GM13977 (cell line): Measurements from ENCODE around the gene NAA20.

Source experiments
- DNase-seq: peaks from one replicate; pipeline ENCODE4 v3.0.0; 2012; ENCODE audit warnings: low spot score
- CTCF ChIP-seq: IDR thresholded peaks from 2 replicates; pipeline ENCODE4 v1.5.1; 2012; ENCODE audit warnings: mild to moderate bottlenecking, control low read depth; ENCODE audit not compliant: insufficient read depth; ENCODE audit errors: extremely low read depth, missing control alignments
- in situ Hi-C: fragments of 300-500 bp; cut with MboI; formaldehyde crosslinking; loops from one replicate; pipeline ENCODE4 v1.12.0; 2022; ENCODE audit warnings: low sequenced_read_pairs, low pct_unique_long_range_greater_than_20kb, mixed read lengths, inconsistent platforms; ENCODE audit not compliant: unreplicated experiment

NAA20 gene

GRCh38 chr20:20039752-20040387 is 22.7 kb downstream of the NAA20 start:
- in situ Hi-C loops: no loop called here
- DNase-seq: no peak
- TF ChIP-seq CTCF: no peak

DNA sequence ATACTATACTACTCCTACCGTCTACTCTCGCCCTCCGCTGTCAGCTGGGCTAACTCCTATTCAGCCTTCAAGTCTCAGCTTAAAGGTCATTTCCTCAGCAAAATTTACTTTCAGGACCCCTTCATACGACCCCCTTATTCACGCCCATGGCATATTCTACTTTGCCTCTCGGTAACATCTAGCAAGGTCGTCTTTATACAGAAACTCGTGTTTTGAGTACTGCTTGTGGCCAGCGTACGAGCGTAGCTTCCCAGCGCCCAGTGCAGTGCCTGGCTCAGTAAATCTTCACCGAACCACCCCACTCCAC is 34.6 kb downstream of the NAA20 start:
- DNase-seq: no peak
- in situ Hi-C loops: no loop called here
- no peak for TF ChIP-seq CTCF

DNA sequence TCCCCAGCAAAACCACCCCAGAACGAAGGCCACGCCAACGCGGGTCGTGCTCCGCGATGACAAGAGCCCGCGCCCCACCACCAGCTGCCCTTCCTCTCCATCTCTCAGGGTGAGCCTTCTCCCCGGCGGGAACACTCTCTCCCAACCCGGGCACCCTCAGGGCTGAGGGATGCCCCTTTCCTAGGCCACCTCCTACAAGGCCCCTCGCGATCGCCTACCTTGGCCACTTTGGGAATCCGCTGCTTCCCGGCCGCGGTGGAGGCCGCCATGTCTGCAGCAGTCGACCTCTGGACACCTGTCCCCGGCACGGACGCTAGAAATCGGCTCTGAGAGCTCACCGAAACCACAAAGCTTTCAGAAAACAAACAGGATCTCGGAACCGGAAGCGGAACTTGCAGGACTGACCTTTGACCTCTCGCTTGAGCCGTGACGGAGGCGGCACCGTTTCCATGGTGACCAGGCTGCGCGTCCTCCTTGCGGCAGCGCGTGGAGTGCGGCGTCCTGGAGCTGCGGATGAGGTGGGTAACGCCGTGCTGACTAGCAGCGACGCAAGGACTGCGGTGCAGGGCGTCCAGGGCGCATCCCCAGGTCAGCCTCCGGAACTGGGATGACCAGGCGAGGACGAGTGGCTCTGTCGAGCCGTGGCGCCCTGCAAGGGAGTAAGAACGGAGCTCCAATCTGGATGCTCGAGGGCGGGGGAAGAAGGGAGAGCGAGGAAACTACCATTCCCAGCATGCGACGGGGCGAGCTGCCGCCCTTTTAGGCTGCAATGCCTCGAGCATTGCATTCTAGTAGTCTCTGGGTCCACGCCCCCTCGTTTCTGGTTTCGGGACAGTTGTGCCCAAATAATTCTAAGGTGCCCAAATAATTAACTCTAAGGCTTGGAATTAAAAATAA is 35.2 kb downstream of the NAA20 start, which contains the start of the genes CFAP61 and CRNKL1:
Gene CFAP61 (plus strand): TSS at position 459 of the 897 bp plus-strand sequence. CDS start 4,122 bp downstream, outside the sequence.
Gene CRNKL1 (minus strand): TSS at position 393 of the 897 bp plus-strand sequence. CDS start 124 bp downstream, at position 269.
- in situ Hi-C loops: no loop called here
- peak; percentile 91 for DNase-seq

DNA sequence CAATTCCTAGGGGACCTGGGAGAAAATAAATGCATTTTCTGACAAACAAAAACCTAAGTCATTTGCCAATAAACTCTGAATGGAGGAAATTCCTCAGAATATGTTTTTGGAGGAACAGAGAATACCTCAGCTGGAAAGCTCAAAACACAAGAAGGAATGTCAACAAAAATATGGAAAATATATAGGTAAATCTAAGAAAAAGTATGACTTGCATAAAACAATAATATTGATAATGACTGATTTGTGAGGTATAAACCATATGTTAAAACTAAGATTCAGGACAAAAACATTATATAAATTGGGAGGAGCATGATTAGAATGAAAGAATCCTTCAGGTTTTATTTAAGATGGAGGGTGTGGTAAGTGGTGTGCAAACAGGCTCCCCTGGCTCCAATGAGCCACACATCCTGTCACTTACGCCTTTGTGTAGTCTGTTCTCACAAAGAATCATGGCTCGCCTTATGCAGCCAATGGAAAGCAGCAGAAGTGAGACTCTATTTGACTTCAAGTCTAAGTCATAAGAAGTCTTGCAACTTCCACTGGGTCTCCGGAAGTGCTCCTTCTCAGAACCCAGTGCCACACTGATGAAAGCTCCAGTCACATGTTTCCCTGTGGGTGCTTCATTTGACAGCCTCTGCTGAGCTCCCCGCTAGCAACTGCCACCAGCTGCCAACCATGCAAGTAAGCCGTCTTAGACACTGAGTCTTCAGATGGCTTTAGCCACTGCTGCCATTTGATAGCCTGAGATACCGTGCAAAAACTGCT is 43.3 kb downstream of the NAA20 start:
- DNase-seq: no peak
- no peak for TF ChIP-seq CTCF
- in situ Hi-C loops: no loop called here

More for the DNA sequence above, 35.2 kb downstream of the NAA20 start, which contains the start of the genes CFAP61 and CRNKL1:
- TF ChIP-seq CTCF: no peak

- in situ Hi-C loops: no loop called here
- TF ChIP-seq CTCF: no peak
- DNase-seq: no peak
Observed at GRCh38 chr20:20063941-20064702, 47.0 kb downstream of the NAA20 start.

GRCh38 chr20:20065361-20065760 is 48.2 kb downstream of the NAA20 start:
- DNase-seq: no peak
- in situ Hi-C loops: no loop called here

More at GRCh38 chr20:20065361-20065760, 48.2 kb downstream of the NAA20 start:
- no peak for TF ChIP-seq CTCF
